Muscle layer of colon (tissue), 2 donors: Measurements from ENCODE around the gene AP1G1.

Experiments
- H3K27ac ChIP-seq: one replicate; pipeline ENCODE4 v1.7.0; 2013; ENCODE audit warnings: low read depth, mild to moderate bottlenecking, low read length, moderate library complexity
- H3K27me3 ChIP-seq, 2 donors: one replicate each; pipeline ENCODE4 v1.7.0; 2013; ENCODE audit warnings: low read length in 2 of 2, mild to moderate bottlenecking in 2 of 2; ENCODE audit not compliant: insufficient read depth in 2 of 2, control insufficient read depth in 1 of 2
- H3K36me3 ChIP-seq: one replicate; pipeline ENCODE4 v1.7.0; 2013; ENCODE audit warnings: mild to moderate bottlenecking, low read length; ENCODE audit not compliant: insufficient read depth
- H3K4me1 ChIP-seq: one replicate; pipeline ENCODE4 v1.7.0; 2013; ENCODE audit warnings: mild to moderate bottlenecking, low read length; ENCODE audit not compliant: insufficient read depth
- H3K4me3 ChIP-seq, 2 donors: one replicate each; pipeline ENCODE4 v1.7.0; 2013; ENCODE audit warnings: low read length in 2 of 2, low read depth in 1 of 2, mild to moderate bottlenecking in 1 of 2, moderate library complexity in 1 of 2
- H3K9ac ChIP-seq: one replicate; pipeline ENCODE4 v1.7.0; 2013; ENCODE audit warnings: low read length
- H3K9me3 ChIP-seq: one replicate; pipeline ENCODE4 v1.7.0; 2013; ENCODE audit warnings: mild to moderate bottlenecking, low read length
- donor health status: abdominal sarcoma.
- donor health status: Adenocarcinoma of cecum.

The AP1G1 gene

GRCh38 chr16:71778780-71779179 lies 29.9 kb downstream of the AP1G1 start:
- Histone ChIP-seq H3K4me3 (no peak overlapping the region), H3K36me3 (peaks cover 14% of the 10 kb centered on the region), H3K9me3 (no peaks in the 10 kb centered on the region), H3K4me1 (peaks cover 13% of the 10 kb centered on the region), H3K27me3 (no peaks in the 10 kb centered on the region), H3K9ac (no peak overlapping the region), H3K27ac (no peak overlapping the region)

GRCh38 chr16:71777329-71777728 lies 31.3 kb downstream of the AP1G1 start:
- Histone ChIP-seq H3K4me3 (no peak overlapping the region), H3K27ac (no peak overlapping the region), H3K9me3 (no peaks in the 10 kb centered on the region), H3K27me3 (no peaks in the 10 kb centered on the region), H3K36me3 (peaks cover 28% of the 10 kb centered on the region), H3K4me1 (peaks cover 13% of the 10 kb centered on the region), H3K9ac (no peak overlapping the region)

GRCh38 chr16:71775949-71776348 lies 32.7 kb downstream of the AP1G1 start:
- no peak overlapping the region for H3K4me3 ChIP-seq
- no peak overlapping the region for H3K9ac ChIP-seq
- H3K4me1 ChIP-seq, result peaks cover 4% of the 10 kb centered on the region
- H3K36me3 ChIP-seq, result peaks cover 29% of the 10 kb centered on the region
- no peaks in the 10 kb centered on the region for H3K27me3 ChIP-seq
- H3K9me3 ChIP-seq, result no peaks in the 10 kb centered on the region
- no peak overlapping the region for H3K27ac ChIP-seq

- Histone ChIP-seq H3K4me1 (peaks cover under 1% of the 10 kb centered on the region), H3K9me3 (no peaks in the 10 kb centered on the region), H3K4me3 (no peak overlapping the region), H3K27ac (no peak overlapping the region), H3K9ac (no peak overlapping the region), H3K36me3 (peaks cover 37% of the 10 kb centered on the region), H3K27me3 (no peaks in the 10 kb centered on the region)
Measured at GRCh38 chr16:71771571-71771970, 37.1 kb downstream of the AP1G1 start.

DNA sequence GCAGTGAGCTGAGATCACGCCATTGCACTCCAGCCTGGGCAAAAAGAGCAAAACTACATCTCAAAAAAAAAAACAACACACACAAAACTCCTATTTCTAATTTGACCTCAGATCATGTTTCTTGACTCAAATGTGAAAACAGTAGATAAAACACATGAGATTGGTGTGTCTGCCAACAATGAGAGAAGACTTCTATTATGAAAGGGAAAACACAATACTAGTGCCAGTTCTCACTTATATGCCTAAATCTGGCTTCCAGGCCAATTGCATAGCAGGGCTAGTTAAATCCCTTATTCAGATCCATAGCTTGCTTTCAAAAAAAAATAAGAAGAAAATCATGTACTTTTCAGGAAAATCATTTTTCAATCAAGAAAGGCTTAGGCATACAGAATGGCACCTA lies 39.4 kb downstream of the AP1G1 start:
- Histone ChIP-seq H3K4me3 (no peak overlapping the region), H3K9me3 (no peaks in the 10 kb centered on the region), H3K36me3 (peaks cover 37% of the 10 kb centered on the region), H3K27me3 (no peaks in the 10 kb centered on the region), H3K9ac (no peak overlapping the region), H3K4me1 (peaks cover 3% of the 10 kb centered on the region), H3K27ac (no peak overlapping the region)

- H3K27ac ChIP-seq, result no peak overlapping the region
- no peak overlapping the region for H3K4me3 ChIP-seq
- H3K9me3 ChIP-seq, result no peaks in the 10 kb centered on the region
- peaks cover 3% of the 10 kb centered on the region for H3K4me1 ChIP-seq
- H3K27me3 ChIP-seq, result no peaks in the 10 kb centered on the region
- H3K9ac ChIP-seq, result no peak overlapping the region
- H3K36me3 ChIP-seq, result peaks cover 31% of the 10 kb centered on the region
Measured at GRCh38 chr16:71767060-71767900, 41.4 kb downstream of the AP1G1 start.

DNA sequence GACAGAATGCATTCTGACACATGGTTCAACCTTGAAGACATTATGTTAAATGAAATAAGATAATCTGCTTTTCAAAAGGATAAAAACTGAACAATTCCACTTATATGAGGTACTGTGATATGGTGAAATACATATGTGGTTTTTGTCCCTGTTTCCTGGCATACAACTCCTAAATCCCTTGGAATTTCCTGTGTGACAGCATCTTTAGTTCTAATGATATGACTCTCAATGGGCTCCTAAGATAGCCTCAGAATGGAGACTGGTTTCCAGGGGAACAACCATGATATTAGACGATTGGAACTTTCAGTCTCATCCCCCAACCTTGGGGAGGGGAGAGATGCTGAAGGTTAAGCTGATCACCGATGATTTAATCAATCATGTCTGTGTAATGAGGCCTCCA lies 46.4 kb downstream of the AP1G1 start:
- Histone ChIP-seq H3K4me1 (peaks cover 3% of the 10 kb centered on the region), H3K9ac (no peak overlapping the region), H3K9me3 (no peaks in the 10 kb centered on the region), H3K4me3 (no peak overlapping the region), H3K36me3 (peaks cover 48% of the 10 kb centered on the region), H3K27me3 (no peaks in the 10 kb centered on the region), H3K27ac (no peak overlapping the region)

GRCh38 chr16:71761097-71761496 lies 47.5 kb downstream of the AP1G1 start:
- H3K9ac ChIP-seq, result no peak overlapping the region
- H3K36me3 ChIP-seq, result peaks cover 57% of the 10 kb centered on the region
- H3K4me3 ChIP-seq, result no peak overlapping the region
- no peaks in the 10 kb centered on the region for H3K27me3 ChIP-seq
- no peaks in the 10 kb centered on the region for H3K4me1 ChIP-seq
- no peaks in the 10 kb centered on the region for H3K9me3 ChIP-seq
- H3K27ac ChIP-seq, result no peak overlapping the region

GRCh38 chr16:71758293-71758760 lies 50.3 kb downstream of the AP1G1 start:
- Histone ChIP-seq H3K9ac (no peak overlapping the region), H3K4me3 (no peak overlapping the region), H3K36me3 (peaks cover 78% of the 10 kb centered on the region), H3K27me3 (no peaks in the 10 kb centered on the region), H3K4me1 (no peaks in the 10 kb centered on the region), H3K27ac (no peak overlapping the region), H3K9me3 (no peaks in the 10 kb centered on the region)

- Histone ChIP-seq H3K4me1 (no peaks in the 10 kb centered on the region), H3K4me3 (no peak overlapping the region), H3K9ac (no peak overlapping the region), H3K27me3 (no peaks in the 10 kb centered on the region), H3K9me3 (no peaks in the 10 kb centered on the region), H3K36me3 (peaks cover 67% of the 10 kb centered on the region), H3K27ac (no peak overlapping the region)
Measured at GRCh38 chr16:71754652-71755051, 54.0 kb downstream of the AP1G1 start.

DNA sequence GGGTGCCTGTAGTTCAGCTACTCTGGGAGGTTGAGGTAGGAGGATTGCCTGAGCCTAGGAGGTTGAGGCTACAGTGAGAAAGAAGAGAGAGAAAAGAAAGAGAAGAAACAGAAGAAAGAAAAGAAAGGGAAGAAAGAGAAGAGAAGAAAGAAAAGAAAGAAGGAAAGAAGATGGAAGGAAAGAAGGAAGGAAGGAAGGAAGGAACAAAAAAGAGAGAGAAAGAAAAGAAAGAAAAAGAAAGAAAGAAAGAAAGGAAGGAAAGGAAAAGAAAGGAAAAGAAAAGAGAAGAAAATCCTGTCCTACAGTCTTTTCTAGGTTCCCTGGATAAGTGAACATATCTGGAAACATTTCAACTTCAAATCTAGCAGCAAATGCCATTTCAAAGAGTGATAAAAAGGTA lies 54.5 kb downstream of the AP1G1 start:
- Histone ChIP-seq H3K27ac (no peak overlapping the region), H3K9ac (no peak overlapping the region), H3K9me3 (no peaks in the 10 kb centered on the region), H3K27me3 (no peaks in the 10 kb centered on the region), H3K4me3 (no peak overlapping the region), H3K36me3 (peaks cover 70% of the 10 kb centered on the region), H3K4me1 (no peaks in the 10 kb centered on the region)

GRCh38 chr16:71748226-71748625 lies 60.4 kb downstream of the AP1G1 start:
- Histone ChIP-seq H3K27me3 (no peaks in the 10 kb centered on the region), H3K9me3 (no peaks in the 10 kb centered on the region), H3K4me1 (no peaks in the 10 kb centered on the region), H3K27ac (no peak overlapping the region), H3K36me3 (peaks cover 37% of the 10 kb centered on the region), H3K9ac (no peak overlapping the region), H3K4me3 (no peak overlapping the region)
